GM21737 (cell line): ENCODE measurements around the gene SNRPD1.
"Not testable (repeated sequence)": the region's sequence is repeated elsewhere in the genome, so short reads cannot be mapped to it uniquely, and the experiment has no call there.

Experiments used
- ATAC-seq: cut with Tn5 transposase; IDR thresholded peaks from one replicate; pipeline ENCODE4 v1.9.1; 2021; ENCODE audit warnings: mild to moderate bottlenecking, moderate library complexity; ENCODE audit not compliant: unreplicated experiment

SNRPD1 gene

GRCh38 chr18:21634588-21635199 is 22.6 kb downstream of the SNRPD1 start:
- ATAC-seq, result no peak

DNA sequence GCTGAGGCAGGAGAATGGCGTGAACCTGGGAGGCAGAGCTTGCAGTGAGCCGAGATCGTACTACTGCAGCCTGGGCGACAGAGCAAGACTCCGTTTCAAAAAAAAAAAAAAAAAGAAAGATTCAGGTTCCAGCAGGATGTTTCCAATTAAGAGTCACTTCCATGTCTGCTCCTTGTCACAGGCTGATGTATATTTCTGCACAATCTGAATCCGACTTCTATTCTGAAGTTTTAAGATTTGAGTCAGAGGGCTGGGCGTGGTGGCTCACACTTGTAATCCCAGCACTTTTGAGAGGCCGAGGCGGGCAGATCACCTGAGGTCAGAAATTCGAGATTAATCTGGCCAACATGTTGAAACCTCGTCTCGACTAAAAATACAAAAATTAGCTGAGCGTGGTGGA is 24.7 kb downstream of the SNRPD1 start:
- no peak for ATAC-seq

DNA sequence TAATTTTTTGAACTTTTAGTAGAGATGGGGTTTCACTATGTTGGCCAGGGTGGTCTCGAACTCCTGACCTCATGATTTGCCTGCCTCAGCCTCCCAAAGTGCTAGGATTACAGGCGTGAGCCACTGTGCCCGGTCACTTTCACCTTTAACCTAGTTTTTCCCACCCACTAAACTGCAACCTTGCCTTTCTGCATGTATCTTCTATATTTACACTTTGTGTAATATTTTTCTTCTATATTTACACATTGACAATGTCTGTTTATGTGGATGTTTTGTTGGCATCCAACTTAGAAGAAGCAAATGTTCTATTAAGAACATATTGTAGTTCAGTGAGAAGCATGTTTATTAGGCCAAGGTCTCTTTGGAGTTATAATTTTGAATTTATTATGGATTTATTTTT is 26.7 kb downstream of the SNRPD1 start:
- ATAC-seq, result no peak

- not testable (repeated sequence) for ATAC-seq
These were observed 28.3 kb downstream of the SNRPD1 start for GRCh38 chr18:21640375-21640774.

GRCh38 chr18:21650311-21650710 is 38.2 kb downstream of the SNRPD1 start:
- ATAC-seq, result no peak

DNA sequence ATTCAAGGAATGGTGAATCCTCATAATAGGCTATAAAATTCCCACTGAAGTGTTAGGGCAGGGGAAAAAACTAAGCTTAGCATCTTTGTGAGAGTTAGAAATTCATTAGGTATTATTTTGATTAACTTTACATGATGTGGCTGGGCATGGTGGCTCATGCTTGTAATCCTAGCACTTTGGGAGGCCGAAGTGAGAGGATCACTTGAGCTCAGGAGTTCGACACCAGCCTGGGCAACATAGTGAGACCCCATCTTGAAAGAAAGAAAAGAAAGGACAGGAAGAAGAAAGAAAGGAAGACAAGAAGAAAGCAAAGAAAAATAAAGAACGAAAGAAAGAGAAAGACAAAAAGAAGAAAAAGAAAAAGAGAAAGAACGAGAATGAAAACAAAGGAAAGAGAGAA is 40.0 kb downstream of the SNRPD1 start:
- no peak for ATAC-seq

DNA sequence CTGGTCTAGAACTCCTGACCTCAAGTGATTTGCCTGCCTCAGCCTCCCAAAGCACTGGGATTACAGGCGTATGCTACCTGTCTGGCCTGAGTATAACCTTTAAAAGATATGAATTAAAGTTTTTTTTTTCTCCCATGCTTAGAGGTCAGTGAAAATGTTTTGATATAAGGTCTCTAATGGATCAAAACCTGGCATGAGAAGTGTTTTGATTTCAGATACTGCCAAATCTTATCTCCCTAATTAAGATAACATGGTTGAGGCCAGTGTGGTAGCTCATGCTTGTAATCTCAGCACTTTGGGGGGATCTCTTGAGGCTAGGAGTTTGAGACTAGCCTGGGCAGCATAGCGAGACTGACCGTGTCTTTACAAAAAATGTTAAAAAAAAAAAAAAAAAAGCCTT is 41.2 kb downstream of the SNRPD1 start:
- no peak for ATAC-seq

- ATAC-seq, result no peak
These were observed 44.3 kb downstream of the SNRPD1 start for GRCh38 chr18:21656402-21656801.

GRCh38 chr18:21660078-21660477 is 48.0 kb downstream of the SNRPD1 start:
- no peak for ATAC-seq

DNA sequence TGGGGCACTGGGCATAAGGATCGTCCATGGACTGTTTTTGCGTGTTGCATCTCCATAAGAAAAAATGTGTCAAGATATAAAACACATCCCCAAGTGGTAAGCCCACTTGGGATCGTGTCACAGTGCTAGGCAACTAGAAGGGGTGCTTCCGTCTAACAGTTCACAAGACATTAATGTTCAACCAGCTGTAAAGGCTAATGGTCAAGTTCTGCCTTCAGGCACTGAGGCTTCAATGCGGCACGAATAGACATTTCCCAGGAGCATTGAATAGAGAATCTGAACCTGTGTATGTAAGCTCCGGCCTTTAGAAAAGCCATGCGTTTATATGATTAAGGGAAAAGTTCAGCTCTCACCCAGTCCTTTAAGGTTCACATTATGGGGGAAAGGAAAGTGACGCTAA is 50.5 kb downstream of the SNRPD1 start:
- ATAC-seq, result no peak

GRCh38 chr18:21663578-21663977 is 51.5 kb downstream of the SNRPD1 start:
- ATAC-seq, result no peak

- no peak for ATAC-seq
These were observed 52.0 kb downstream of the SNRPD1 start for GRCh38 chr18:21664069-21664468.

GRCh38 chr18:21669736-21670285 is 57.7 kb downstream of the SNRPD1 start:
- ATAC-seq, result no peak

DNA sequence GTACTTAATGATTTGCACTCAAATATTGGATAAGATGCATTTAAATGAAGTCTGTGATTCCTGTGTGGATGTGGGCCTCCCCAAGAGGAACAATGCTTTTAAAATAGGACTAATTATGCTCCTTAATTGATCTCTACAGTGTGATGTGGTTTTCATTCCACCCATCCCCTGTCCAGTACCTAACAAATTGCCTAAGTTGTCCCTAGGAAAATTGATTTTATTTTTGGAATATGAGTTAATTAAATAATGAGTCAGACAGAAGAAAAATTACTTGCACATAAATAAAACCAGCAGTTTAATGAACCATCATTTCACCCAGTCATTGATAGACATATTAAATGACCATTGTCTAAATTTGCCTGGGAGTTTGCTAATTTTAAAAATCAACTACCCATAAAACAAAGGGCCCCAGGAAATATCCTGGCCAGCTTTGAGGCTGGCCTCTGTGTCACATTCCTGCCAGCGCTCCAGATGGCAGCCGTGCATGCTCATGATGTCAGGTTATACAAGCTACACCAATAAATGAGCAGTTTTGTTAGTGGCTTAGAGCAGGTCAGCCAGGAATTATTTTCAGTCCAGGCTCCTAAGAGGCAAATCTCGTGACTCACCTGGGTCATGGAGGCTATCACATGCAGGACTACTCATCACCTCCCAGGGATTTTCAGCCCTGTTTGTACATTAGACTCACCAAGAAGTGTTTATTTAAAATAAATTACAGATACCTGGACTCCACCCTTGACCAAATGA is 60.6 kb downstream of the SNRPD1 start:
- ATAC-seq, result no peak

DNA sequence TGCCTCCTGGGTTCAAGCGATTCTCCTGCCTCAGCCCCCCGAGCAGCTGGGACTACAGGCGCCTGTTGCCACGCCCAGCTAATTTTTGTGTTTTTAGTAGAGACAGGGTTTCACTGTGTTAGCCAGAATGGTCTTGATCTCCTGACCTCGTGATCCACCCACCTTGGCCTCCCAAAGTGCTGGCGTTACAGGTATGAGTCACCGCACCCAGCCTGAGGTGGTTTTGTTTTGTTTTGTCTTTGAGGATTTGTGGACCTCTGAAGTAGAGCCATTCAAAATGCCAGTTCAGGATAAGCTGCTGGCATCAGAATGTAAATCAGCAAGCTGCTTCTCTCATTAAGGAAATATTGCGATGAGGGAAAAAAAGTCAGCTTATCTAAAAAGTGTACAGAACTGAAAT is 63.2 kb downstream of the SNRPD1 start:
- ATAC-seq, result not testable (repeated sequence)

GRCh38 chr18:21678859-21679258 is 66.7 kb downstream of the SNRPD1 start:
- no peak for ATAC-seq

DNA sequence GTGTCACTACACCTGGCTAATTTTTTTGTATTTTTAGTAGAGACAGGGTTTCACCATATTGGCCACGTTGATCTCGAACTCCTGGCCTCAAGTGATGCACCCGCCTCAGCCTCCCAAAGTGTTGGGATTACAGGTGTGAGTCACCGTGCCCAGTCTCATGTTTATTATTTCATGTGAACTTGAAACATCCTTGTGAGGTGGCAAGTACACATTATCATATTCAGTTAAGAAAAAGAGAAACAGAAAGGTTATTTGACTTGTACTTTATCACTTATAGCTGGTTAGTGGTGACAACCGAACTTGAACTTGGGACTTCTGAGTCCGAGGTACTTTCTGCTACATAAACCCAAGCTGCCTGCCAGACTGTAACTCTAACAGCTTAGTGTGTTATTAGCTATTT is 68.0 kb downstream of the SNRPD1 start:
- no peak for ATAC-seq

- peak; percentile 42 for ATAC-seq
These were observed 70.4 kb downstream of the SNRPD1 start for GRCh38 chr18:21682371-21683051.
